ENCODE results near the gene SLC16A14.

DNA sequence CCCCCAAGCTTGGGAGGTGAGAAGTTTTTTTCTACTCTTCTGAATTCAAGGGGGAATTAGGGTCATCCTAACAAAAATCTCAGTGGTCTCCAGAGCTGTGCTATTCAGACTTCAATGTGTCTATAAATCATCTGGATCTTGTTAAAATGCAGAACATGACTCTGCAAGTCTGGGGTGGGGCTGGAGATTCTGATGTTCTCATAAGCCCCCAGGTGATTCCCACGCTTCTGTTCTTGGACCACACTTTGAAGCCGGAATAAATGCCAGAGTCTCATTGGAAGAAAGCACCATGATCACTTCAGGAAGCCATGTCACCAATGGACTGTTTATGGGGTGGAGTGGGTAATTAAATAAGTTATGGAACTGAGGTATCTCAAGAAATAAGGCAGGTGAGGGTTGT lies 22.2 kb upstream of the SLC16A14 start:
- TF ChIP-seq EZH2 (IDR thresholded peaks at IDR 0.05; ENCODE audit: borderline replicate concordance, low read depth, low read length, poor library complexity, severe bottlenecking) = no peak
- TF ChIP-seq, protein P1, sequence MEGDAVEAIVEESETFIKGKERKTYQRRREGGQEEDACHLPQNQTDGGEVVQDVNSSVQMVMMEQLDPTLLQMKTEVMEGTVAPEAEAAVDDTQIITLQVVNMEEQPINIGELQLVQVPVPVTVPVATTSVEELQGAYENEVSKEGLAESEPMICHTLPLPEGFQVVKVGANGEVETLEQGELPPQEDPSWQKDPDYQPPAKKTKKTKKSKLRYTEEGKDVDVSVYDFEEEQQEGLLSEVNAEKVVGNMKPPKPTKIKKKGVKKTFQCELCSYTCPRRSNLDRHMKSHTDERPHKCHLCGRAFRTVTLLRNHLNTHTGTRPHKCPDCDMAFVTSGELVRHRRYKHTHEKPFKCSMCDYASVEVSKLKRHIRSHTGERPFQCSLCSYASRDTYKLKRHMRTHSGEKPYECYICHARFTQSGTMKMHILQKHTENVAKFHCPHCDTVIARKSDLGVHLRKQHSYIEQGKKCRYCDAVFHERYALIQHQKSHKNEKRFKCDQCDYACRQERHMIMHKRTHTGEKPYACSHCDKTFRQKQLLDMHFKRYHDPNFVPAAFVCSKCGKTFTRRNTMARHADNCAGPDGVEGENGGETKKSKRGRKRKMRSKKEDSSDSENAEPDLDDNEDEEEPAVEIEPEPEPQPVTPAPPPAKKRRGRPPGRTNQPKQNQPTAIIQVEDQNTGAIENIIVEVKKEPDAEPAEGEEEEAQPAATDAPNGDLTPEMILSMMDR (conservative IDR thresholded peaks at IDR 0.05; ENCODE audit: low read depth, low read length) = no peak

Measured in A673 (cell line).